NOMO-1 treated with dmso at 0.1 percent for 144 hours (cell line): ENCODE results near the gene EXT2.

Experiments
- DNase-seq: peaks from one replicate; lab custom pipeline; 2025; ENCODE audit not compliant: unreplicated experiment; lab: John Stamatoyannopoulos, UW

The EXT2 gene

DNA sequence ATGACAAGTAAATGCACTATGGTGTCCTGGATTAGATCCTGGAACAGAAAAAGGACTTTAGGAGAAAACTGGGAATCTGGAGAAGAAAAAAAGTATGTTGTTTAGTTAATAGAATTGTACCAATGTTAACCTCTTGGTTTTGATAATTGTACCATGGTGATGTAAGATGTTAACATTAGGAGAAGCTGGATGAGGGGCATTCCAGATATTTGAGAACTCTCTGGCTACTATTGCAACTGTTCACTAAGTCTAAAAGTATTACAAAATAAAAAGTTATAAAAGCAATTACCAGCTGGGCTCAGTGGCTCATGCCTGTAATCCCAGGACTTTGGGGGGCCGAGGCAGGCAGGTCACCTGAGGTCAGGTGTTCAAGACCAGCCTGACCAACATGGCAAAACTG lies 66.5 kb downstream of the EXT2 start:
- no peak for DNase-seq

DNA sequence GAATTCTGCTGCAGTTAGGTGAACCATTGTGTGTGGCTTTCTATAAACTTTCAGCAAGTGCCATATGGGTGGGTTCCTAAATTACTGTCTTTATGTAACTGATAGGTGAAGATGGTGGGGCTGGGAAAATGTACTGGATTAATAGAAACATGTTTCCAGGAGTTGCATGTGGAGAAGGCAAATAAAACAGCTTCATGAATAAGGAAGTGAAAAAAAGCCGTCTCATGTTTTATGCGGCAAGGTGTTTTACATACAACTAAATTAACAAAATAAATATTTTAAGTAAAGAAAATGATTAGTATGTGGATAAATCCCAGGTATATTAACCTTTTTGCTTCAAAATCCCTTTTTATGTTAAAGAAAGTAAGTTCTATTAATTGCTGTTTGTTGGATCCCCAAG lies 67.2 kb downstream of the EXT2 start:
- no peak for DNase-seq

DNA sequence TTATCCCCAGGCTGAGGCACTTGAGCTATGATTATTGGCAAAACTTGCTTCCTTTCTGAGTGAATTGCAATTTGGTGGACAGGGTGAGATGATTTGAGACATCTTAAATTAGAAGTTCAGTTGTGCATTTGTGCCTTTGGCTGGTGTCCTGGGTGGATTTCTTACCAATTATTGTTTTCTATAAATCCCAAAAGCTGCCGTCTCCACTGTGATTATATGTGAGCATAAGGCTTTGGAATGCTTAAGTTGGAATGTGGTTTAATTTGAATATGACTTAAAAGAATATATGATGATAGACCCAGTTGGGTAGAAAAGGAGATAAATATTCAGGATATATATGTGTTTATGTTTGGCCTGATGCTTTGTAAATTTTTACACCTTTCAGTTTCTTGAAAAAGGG lies 70.0 kb downstream of the EXT2 start:
- DNase-seq = no peak

DNA sequence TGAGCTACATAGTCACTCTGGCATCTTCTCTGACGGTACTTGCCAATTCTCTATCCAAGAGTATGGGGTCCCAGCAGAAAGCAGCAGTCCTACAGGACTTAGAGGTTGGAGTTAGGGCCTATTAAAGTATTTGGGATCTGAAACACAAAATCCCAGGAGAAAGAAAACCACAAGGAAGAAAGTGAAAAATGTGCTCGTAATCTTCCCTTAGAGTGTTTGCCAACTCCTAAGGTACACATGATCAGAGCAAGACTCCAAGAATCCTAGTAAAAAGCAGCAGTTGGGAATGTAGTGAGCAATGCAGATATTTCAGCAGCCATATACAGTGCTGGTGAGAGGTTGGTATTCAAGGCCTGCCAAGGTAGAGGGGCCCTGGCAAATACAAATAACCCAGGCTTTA lies 71.6 kb downstream of the EXT2 start:
- no peak for DNase-seq

DNA sequence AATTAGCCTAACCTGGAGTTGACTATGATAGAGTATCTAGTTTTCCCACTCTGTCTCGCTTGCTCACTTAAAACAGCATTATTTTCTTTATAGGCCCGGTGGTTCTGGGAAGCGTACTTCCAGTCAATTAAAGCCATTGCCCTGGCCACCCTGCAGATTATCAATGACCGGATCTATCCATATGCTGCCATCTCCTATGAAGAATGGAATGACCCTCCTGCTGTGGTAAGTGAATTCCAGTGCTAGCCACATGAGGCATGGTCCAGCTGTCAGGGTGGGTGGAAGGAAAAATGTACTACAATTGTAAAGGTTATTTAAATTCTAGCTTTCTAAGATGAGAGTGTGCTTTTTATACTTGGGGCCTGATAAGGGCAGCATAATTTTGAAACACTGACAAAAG lies 76.0 kb downstream of the EXT2 start:
- no peak for DNase-seq

DNA sequence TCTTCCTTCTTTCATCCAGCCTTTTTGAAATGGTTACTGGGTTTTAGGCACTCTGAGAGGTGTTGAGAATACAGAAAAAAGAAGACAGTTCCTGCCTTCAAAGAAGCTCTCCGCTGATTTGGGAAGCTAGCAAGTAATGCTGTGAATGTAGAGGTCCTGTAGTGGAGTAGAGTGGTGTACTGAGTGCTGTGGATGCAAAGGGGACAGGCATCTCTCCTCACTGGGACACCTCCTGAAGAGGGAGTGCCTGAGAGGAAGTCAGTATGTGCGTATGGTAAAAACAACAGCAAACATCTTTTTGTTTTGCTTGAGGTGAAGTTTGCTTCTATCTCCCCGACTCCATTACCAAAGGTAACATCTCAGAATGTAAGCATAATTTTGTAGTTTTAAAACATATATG lies 77.5 kb downstream of the EXT2 start:
- DNase-seq = no peak

DNA sequence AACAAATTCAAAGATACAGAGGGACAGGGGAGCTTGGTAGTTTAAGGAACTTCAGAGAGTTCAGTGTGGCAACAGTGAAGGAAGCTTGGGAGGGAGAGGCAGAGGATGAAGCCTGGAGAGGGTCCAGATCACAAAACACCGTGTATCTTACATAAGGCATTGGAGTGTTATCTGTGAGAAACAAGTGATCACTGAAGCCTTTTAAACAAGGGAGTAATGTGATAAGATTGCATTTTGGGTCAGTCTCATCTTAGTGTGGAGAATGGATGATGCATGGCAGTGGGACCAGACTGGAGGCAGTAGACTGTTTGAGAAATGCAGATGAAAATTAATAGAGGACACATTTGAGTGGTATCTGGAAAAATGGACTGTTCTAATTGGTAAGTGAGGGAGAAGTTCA lies 79.4 kb downstream of the EXT2 start:
- DNase-seq = no peak

DNA sequence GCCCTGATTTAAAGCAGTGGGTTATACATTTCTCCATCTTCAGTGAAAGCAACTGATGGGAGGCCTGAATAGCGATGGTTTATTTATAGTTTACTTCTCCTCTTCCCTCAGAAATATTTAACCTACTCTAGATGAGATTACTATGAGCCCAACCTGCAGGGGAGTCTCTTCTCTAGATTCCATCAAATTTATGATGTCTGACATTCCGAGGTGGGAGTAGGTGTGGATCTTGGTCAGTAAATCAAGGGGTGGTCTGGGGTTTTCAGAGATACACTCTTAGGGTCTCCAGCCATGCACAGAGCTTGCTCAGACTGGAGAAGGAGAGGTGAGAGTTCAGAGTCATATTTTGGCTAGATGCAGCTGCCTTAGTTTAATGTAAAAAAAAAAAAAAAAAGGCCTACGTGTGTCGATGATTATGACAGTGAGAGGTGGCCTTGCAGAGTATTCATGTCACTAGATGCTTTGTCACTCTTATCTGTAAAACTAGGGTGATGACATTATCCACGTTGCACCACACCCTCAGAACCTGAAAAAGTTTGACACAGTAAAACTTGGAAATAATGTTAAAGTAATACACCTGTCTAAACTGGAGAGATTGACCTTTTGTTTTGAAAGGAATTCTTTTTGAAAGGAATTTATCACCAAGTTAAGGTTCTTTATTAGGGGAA lies 81.2 kb downstream of the EXT2 start:
- no peak for DNase-seq

DNA sequence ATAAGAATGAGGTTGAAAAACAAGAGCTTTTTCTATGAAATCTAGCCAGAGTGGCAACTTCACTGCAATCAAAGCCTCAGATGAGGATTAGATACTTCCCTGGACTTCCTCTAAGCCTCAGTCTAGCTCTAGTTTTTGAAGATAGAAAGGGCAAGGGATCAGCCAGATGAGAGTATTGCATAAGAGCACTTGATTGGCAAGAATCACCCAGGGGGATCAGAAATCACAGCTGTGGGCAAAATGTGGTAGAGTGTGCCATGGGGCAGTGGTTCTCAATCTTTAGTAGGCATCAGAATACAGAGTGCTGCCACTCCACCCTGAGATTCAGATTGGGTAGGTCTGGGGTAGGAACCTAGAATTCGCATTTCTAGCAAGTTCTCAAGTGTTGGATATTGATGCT lies 82.4 kb downstream of the EXT2 start:
- no peak for DNase-seq

DNA sequence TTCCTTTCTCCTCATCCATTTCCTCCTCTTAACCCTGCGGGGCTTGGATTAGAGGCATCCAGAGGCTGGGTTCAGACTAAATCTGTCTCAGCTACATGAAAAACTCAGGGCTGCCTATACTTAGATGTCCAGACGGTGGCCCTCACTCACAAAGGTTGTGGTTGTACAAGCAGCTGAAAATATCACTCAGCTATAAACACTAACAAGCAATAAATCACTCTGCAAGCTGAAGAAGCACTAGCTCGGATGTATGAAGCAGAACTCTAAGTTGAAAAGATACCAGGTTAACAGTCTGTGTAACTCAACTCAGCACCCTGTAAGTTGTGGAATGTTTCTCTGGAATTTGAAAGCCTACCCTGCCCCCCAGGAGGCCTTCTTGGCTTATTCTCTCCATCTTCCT lies 82.9 kb downstream of the EXT2 start:
- no peak for DNase-seq

DNA sequence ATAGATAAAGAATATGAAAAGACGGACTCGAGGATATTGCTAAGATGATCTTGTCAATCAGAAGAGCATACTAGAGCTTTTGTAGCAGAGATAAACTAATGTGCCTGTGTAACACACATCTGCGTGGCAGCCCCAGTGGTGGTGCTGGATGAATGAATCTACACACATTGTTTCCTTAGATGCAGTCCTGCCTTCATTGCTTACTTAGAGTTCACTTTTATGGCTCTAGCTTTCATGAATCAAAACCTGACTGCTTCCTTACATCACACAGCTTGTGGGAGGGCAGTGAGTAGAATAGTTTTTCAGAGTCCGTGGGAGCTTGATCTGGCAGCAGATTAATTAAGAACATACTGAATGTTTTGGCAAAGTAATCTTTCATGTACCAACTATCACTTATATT lies 83.7 kb downstream of the EXT2 start:
- DNase-seq = no peak

DNA sequence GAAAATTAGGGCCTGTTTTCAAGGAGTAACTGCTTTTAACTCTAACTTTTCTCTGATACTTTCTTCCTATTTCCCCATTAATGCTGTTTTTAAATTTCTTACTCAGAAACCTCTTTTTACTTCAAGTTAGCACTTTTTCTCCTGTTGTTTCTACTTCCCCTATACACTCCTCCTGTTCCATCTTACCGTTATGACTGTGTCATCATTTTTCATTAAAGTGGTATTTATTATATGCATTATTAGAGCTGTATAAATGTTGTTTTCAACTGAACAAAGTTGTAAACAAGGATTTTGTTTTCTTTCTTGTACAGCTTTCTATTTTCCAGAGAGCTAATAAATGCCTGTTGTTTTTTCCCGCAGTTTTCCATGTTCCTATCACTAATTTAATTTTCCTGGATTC lies 84.6 kb downstream of the EXT2 start:
- no peak for DNase-seq

DNA sequence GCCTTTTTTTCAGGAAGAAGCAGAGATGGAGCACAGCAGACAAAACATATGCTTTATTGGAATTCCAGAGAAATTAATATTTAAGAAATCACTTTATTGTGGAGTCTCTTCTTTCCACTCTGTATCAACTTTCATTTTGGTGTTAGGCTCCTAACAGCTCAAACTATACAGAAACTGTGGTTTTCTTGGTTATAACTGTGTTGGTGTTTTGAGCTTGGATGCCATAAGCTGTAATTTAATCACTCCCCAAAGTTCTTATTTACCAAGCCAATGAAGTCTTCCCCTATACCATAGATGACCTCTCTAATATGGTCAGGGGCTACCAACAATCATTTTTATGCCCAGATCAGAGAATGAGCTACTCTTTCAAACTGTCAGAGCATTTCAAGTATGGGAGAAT lies 90.0 kb downstream of the EXT2 start:
- DNase-seq = no peak

DNA sequence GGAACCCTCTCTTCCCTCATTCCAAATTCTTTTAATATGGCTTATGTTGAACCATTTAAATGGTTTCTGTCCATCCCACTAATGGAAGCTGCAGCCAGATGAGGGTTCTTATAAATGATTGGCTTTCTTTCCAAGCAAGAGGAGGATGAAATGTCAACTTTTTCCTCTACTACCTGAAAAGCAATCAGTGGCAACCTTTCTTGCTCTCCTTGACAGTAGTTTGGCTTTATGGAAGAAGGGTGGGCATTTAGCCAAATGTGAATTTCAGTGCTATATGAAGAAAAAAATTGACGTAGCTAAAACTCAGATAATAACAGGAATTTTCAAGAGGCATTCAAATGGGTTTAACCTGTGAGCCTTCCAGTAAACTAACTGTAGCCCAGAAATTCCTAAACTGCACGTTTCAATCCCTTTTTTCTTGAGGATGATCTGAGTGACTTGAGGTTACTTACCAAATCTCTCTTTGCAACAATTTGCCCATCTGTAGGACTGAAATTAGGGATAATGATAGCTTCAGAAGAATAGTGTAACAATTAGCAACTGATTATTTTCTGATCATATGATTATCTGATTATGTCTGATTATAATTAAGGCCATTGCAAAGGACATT lies 90.9 kb downstream of the EXT2 start:
- no peak for DNase-seq

DNA sequence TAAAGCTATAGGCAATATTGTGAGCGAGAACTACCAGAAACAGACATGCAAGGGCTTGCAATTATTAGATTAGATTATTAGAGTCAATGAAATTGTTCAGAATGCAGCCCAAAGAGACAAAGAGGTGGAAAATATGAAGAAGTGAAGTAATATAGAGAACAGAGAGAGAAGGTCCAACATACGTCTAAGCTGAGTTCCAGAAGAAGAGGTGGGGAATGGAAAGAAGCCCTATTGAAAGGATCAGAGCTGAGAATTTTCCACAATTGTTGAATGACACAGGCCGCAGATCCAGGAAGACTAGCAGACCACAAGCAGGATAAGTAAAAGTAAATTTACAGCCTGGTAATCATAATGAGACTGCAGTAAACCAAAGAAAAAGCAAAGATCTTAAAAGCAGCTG lies 93.2 kb downstream of the EXT2 start:
- no peak for DNase-seq

DNA sequence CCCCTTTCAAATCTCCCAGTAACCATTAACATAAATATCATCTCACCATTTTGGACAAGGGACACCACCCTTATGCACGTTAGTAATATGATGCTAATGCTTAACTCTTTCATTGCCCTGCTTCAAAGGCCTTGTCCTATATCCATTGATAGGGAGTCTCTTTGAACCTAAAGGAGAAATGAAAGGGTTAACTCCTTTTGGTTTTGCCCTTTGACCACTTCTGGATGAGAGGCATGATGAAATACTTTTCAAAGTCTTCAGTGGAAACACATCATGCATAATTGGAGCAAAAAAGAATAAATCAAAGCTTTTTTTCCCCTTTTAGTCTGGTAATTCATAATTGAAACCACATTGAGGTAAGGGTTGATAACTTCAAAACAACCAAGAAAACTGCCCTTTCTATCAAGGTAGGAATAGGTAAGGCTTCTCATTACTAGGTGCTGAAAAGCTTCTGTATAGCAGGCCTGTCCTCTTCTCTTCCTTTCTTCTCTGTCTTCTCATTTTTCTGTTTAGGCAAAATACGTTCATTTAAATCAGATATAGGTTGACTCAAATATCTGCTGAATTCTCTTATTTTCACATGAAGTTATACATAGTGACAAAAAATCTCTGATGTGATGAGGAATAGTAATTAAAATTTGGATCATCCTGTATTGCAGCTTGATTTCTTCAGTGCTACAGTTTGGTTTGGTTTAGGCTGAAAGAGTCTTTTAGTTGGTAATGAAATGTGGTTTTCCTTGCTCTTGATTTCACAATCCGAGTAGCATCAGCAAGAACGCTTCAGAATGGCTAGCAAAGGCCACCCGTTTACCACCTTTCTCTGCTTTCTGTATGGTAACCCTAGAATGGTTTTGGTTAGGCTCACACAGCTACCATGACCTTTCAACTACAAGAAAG lies 94.8 kb downstream of the EXT2 start:
- no peak for DNase-seq

DNA sequence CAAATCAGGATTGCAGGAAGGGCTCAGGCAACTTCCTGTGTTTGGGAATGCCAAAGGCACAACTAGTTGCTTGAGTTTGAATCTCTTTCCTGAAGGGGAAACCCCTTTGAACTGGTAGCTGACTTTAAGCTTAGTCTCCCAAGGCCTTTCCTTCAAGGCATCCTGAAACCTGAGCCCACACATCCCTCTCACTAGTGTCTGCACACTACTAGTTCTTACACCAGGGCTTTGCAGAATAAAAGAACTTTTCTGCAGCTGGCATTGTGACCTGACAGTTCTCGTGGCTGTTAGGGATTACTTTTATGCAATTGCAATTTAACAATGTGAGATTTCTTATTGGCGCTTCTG lies 95.4 kb downstream of the EXT2 start:
- no peak for DNase-seq

DNA sequence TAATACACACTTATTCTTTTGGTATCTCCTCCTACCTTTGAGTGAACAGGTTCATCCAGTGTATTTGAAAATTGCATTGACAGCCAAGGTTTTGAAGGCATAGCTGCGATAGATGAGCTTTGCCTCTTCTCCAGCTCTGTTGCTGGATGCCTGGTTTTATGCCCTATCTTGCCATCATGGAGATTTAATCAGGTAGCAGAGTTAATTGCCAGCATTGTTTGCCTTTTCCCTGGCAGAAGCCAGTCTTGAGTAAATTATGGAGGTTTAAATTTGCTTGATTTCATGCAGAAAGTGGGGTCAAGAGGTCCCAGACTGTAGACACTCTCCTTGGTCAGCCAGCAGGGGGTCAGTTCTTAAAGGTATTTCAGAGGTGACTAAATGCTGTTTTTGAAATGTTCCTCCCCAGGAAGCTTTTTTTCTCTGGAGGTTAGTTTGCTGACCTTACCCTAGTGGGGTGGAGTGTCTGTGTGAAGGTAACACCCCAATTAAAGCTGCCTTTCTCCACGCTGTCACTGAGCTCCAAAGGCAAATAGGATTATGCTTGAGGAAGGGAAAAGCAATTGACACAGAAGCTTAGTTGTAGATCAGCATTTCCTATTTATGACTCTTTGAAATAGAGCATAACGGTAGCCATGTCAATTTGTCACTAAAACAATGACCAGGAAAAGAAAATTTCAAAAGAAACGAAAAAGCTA lies 96.0 kb downstream of the EXT2 start:
- no peak for DNase-seq

DNA sequence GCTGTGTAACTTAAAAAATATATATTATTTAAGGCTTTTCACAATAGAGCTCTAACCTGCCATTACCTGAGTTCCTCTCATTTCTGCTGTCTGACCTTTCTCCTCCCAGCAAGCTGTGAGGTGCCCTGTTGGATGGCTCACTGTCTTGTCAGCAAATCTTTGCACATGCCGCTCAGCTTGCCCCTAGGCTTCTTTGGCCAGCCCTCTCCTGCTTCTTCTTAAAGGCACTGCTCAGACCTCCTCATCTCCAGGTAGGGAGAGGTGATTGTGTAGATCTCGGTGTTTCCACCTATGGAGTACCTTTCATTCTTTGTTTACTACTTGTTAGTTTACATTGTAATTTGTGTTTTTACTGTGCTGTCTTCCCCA lies 96.5 kb downstream of the EXT2 start:
- DNase-seq = no peak

DNA sequence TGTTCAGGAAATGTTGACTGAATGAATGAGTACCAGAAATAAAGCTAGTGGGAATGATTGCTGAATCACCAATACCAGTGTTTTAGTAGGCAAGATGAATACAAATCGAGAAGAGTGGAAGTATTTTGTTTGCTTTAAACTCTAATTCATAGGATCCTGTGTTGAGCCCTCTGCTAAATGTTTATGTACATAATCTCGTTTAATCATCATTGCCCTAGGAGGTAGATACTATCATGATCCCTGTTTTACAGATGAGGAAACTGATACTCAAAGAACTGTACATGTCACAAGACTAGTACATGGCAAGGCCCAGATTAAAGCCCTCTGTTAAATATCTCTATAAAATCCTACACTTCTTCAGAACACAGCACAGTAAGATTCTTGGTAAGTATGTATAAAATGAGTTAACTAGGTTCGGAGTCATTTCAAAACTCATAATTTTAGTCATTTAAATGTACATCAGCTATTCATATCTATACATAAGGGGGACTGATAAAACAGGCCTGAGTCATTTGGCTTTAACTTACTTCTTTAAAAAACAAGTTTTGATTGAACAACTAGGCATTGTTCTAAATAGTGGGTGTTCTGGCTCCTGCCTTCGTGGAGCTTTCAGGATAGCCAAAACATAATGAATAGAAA lies 97.1 kb downstream of the EXT2 start:
- DNase-seq = no peak

DNA sequence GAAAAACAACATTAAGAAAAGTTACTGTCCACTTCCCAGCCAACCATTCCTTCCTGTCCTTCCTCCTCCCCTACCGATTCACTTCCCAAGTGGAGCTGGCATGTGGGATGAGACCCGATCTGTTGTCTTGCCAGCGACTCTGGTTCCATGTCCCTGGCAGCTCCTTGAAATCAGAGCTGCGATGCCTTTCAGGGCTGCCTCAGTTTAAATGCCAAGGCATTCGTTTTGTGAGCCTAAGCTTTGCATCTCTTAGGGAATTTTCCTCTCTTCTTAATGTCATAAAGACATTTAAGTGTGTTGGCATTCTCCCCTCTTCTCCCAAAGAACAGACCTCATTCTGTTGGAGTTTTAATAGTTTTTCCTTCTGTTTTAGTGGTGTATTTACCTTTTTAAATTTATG lies 98.4 kb downstream of the EXT2 start:
- no peak for DNase-seq
